ENCODE data around the gene MEF2C. TPM values are rescaled to one million over a fixed set of nuclear protein-coding genes. Genes with fewer than 3 reads are reported as not detected.

MEF2C gene
- total RNA-seq, 4 donors from 2014 or later = 45.6 to 92.0 (median 54.4) TPM

DNA sequence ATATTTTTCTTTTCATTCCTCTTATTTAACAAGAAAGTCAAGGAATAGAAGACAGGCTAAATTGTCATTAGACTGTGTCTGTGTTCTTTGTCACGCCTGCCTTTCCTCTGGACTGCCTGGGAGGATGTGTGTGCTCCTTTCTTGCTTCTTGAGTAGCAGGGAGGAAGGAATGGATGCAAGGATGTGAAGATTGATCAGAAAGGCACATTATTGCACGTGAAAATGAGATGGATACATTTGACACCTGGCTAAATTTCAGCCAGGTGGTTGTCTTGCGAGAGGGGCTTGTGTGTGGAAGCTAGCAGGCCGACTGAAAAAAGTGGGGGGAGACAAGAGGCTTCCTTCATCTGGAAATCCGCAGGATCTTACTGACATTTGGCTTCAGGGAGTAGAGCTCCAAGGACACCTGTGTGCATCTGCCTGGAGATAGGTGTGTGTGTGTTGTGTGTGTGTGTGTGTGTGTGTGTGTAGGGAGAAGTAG, 200.1 kb downstream of the MEF2C start:
- TF ChIP-seq, protein P1, sequence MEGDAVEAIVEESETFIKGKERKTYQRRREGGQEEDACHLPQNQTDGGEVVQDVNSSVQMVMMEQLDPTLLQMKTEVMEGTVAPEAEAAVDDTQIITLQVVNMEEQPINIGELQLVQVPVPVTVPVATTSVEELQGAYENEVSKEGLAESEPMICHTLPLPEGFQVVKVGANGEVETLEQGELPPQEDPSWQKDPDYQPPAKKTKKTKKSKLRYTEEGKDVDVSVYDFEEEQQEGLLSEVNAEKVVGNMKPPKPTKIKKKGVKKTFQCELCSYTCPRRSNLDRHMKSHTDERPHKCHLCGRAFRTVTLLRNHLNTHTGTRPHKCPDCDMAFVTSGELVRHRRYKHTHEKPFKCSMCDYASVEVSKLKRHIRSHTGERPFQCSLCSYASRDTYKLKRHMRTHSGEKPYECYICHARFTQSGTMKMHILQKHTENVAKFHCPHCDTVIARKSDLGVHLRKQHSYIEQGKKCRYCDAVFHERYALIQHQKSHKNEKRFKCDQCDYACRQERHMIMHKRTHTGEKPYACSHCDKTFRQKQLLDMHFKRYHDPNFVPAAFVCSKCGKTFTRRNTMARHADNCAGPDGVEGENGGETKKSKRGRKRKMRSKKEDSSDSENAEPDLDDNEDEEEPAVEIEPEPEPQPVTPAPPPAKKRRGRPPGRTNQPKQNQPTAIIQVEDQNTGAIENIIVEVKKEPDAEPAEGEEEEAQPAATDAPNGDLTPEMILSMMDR (IDR thresholded peaks at IDR 0.05; ENCODE audit: low read depth) = no peak

DNA sequence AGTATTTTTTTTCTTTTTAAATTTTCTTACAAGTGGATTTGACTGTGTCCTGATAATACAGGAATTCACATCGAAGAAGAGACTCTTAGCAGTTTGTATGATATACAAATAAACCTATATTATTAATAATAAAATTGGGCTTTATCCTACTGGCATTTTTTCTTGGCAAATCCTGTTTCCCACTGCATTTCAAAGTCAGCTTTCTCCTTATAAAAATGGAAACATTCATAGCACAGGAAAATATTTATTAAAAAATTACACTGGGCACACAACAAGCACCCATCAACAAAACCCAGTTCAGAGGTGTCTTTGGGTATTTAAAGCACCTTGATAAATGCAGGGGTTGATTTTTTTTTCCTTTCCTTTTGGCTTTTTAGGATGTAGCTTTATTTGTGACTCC, 200.9 kb downstream of the MEF2C start:
- TF ChIP-seq, protein P1 (IDR thresholded peaks at IDR 0.05; ENCODE audit: low read depth) = no peak

DNA sequence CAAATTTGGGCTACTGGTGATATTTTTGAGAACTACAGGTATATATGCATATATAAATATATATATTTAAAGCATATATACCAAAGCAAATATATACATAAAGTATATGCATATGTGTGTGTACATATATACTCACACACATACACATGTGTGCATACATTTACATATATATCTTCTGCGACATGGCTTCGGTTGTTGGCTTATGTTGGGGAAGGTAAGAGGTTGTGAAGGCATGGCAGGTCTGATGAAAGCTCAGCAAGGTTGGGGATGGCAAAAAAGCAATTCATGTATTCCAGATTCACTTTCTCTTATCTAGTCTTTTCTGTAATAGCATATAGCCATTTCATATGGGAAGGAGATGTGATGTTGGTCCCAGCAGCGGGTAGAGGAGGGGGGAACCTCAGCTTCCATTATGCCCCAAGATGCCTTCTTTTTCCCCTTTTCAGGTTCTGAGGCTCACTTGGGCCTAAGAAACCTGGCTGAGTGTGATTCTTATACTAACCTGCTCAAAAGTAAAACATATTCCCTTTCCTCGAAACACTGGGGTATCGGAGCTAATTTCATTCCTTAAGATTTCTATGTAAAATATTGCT, 201.7 kb downstream of the MEF2C start:
- TF ChIP-seq, protein P1 (IDR thresholded peaks at IDR 0.05; ENCODE audit: low read depth) = no peak

- TF ChIP-seq, protein P1 (IDR thresholded peaks at IDR 0.05; ENCODE audit: low read depth) = no peak
Measured at GRCh38 chr5:88680253-88681132, 202.5 kb downstream of the MEF2C start.

DNA sequence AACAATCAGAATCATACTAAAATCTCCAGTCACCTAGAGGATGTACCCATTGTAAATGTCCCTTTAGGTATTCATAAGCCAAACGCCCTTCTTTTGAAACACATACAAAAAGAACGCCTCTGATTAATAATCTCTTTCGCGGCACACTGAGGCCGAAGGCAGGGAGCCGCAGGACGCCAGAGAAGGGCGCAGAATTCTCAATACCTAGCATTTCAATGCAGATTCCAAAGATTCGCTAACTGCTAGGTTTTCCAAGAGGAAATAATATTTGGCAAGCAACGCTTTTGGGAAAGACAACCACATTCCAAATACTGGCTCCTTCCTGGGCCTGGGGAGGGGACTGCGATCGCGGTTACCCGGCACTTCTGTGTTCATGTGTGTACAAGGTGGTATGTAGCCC, 203.3 kb downstream of the MEF2C start:
- TF ChIP-seq, protein P1 (IDR thresholded peaks at IDR 0.05; ENCODE audit: low read depth) = no peak

DNA sequence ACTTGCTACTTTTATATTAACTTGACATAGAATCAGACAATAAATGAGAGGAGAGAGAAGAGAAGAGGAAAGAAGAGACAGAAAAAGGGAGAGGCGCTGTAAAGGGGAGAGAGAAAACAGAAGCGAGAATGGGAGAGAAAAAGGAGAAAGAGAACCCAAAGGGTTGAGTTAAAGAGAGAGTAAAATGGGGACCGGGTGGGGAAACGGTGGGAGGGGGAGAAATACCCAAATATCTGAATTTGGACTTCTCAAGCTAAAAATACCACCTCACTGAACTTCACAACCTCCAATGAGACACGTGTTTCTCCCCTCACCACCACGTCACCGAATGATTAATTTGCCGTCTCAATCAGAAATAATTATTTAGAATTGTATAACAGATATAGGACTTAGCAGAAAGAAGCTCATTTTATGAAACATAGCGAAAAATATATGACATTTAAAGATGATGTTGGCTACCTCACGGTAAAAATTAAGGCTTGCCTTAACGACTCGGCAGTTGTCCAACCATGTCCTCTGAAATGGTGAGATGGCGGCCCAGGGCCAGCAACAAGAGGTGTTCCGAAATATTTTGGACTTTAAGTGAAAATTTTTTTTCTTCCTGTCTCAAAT, 204.1 kb downstream of the MEF2C start:
- TF ChIP-seq, protein P1 (IDR thresholded peaks at IDR 0.05; ENCODE audit: low read depth) = no peak

Data from subcutaneous adipose tissue (tissue), 4 donors.